ENCODE data around the gene WDR55. TPM values are rescaled to one million over a fixed set of nuclear protein-coding genes. Genes with fewer than 3 reads are reported as not detected.

The WDR55 gene
- total and polyA plus RNA-seq, 10 of the 15 experiments (the other 5 are each of a cell fraction or from before 2014, with no cell fraction given): 3.4 to 27.8 (median 20.3) TPM

DNA sequence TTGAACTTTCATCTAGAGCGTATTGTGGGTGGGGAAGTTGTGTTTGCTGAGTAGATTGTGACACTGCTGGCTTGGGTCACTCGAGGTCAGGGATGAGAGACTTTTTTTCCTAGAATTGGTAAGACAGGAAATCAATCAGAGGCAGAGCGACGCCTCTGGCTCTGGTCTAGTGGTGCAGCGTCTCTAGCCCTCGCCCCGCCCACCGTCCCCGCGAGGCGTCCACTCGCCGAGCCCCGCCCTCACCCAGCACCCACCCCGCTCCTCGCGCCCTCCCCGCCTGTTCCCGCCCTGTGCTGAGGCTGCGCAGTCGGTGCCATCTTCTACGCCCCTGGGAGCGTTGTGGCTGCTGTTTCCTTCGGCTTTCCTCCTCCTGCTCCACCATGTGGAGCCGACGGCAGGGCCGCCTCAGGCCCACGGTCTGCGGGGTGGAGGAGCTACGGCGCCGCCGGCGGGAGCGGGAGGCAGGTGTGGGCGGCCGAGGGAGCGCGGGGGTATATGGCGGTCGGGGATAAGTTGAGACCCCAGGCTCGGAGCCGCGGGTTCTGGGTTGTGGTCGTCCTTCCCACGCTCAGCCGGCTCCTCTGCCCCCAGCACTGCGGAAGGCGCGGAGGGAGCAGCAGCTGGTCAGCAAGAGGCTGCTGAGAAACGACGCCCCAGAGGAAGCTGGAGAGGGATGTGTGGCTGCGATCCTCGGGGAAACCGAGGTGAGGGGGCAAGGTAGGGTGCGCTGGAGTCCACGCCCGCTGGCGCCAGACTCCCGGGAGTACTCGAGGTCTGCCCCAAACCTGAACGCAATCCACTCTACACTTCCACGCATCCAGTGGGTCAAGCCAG lies 25.3 kb upstream of the WDR55 start, which contains the start of gene TMCO6 (continued):
- TF ChIP-seq SUZ12 (IDR thresholded peaks at IDR 0.05; ENCODE audit: unreplicated experiment) (no peak), ZBED1 (IDR thresholded peaks at IDR 0.05; ENCODE audit: borderline replicate concordance) (no peak), ZNF274 (IDR thresholded peaks at IDR 0.05; ENCODE audit: insufficient read depth, insufficient read length) (no peak), EGR1 (IDR thresholded peaks at IDR 0.05; ENCODE audit: borderline replicate concordance in 1 of 2, low read depth in 2 of 2, low read length in 2 of 2) (0 out of 3 replicates have a peak, but pooled peaks of 1 of the 2 experiments have one; percentile 8), ZNF687 (IDR thresholded peaks at IDR 0.05) (peak; percentile 82), PAX8 (IDR thresholded peaks at IDR 0.05) (no peak), MYB (IDR thresholded peaks at IDR 0.05; ENCODE audit: borderline replicate concordance, low read depth, low read length) (no peak), CHD1 (IDR thresholded peaks at IDR 0.05; ENCODE audit: low read depth, low read length) (no peak), TCF3 (IDR thresholded peaks at IDR 0.05; ENCODE audit: borderline replicate concordance, insufficient read depth, low read depth, low read length) (no peak), BHLHE40 (IDR thresholded peaks at IDR 0.05; ENCODE audit: borderline replicate concordance in 1 of 2, low read depth in 2 of 2, low read length in 1 of 2) (no peak), NFYB (IDR thresholded peaks at IDR 0.05; ENCODE audit: insufficient read depth, low read depth, low read length) (no peak), DPF2 (IDR thresholded peaks at IDR 0.05) (peak; percentile 77), RELA (IDR thresholded peaks at IDR 0.05; ENCODE audit: borderline replicate concordance, partially characterized antibody) (no peak), CHD2 (IDR thresholded peaks at IDR 0.05; ENCODE audit: borderline replicate concordance, low read depth, low read length) (no peak; the same call in 1 of the 2 replicates), ZNF384 (IDR thresholded peaks at IDR 0.05; ENCODE audit: borderline replicate concordance, low read depth, low read length) (peak; percentile 50; the same call in 1 of the 2 replicates), ZNF24 (IDR thresholded peaks at IDR 0.05) (no peak), SIX5 (IDR thresholded peaks at IDR 0.05; ENCODE audit: low read depth, low read length, severe bottlenecking) (no peak), SMAD5 (IDR thresholded peaks at IDR 0.05; ENCODE audit: low read depth) (no peak; the same call in 1 of the 2 replicates)
- TF ChIP-seq, protein P1, sequence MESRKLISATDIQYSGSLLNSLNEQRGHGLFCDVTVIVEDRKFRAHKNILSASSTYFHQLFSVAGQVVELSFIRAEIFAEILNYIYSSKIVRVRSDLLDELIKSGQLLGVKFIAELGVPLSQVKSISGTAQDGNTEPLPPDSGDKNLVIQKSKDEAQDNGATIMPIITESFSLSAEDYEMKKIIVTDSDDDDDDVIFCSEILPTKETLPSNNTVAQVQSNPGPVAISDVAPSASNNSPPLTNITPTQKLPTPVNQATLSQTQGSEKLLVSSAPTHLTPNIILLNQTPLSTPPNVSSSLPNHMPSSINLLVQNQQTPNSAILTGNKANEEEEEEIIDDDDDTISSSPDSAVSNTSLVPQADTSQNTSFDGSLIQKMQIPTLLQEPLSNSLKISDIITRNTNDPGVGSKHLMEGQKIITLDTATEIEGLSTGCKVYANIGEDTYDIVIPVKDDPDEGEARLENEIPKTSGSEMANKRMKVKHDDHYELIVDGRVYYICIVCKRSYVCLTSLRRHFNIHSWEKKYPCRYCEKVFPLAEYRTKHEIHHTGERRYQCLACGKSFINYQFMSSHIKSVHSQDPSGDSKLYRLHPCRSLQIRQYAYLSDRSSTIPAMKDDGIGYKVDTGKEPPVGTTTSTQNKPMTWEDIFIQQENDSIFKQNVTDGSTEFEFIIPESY (IDR thresholded peaks at IDR 0.05): no peak
- TF ChIP-seq, protein P2, sequence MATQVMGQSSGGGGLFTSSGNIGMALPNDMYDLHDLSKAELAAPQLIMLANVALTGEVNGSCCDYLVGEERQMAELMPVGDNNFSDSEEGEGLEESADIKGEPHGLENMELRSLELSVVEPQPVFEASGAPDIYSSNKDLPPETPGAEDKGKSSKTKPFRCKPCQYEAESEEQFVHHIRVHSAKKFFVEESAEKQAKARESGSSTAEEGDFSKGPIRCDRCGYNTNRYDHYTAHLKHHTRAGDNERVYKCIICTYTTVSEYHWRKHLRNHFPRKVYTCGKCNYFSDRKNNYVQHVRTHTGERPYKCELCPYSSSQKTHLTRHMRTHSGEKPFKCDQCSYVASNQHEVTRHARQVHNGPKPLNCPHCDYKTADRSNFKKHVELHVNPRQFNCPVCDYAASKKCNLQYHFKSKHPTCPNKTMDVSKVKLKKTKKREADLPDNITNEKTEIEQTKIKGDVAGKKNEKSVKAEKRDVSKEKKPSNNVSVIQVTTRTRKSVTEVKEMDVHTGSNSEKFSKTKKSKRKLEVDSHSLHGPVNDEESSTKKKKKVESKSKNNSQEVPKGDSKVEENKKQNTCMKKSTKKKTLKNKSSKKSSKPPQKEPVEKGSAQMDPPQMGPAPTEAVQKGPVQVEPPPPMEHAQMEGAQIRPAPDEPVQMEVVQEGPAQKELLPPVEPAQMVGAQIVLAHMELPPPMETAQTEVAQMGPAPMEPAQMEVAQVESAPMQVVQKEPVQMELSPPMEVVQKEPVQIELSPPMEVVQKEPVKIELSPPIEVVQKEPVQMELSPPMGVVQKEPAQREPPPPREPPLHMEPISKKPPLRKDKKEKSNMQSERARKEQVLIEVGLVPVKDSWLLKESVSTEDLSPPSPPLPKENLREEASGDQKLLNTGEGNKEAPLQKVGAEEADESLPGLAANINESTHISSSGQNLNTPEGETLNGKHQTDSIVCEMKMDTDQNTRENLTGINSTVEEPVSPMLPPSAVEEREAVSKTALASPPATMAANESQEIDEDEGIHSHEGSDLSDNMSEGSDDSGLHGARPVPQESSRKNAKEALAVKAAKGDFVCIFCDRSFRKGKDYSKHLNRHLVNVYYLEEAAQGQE (IDR thresholded peaks at IDR 0.05; ENCODE audit: low read depth, low read length): no peak

Measured in GM12878 (cell line).